ENCODE results near the gene MRPL36. TPM values are rescaled to one million over a fixed set of nuclear protein-coding genes. Genes with fewer than 3 reads are reported as not detected.
A peak's percentile ranks its signal among the peaks of the same experiment; 100 is the strongest.
"Not testable (repeated sequence)": the region's sequence is repeated elsewhere in the genome, so short reads cannot be mapped to it uniquely, and the experiment has no call there.

MRPL36 gene
- total and polyA plus RNA-seq, 2 experiments from 2014 or later = 73.9 to 195 TPM

- peak; percentile 23 to 42 for DNase-seq (ENCODE audit: low read depth in 1 of 2, low spot score in 1 of 2)
- peak overlapping the region; percentile 58 for H3K4me3 ChIP-seq
- H3K36me3 ChIP-seq = peaks cover 25% of the 10 kb centered on the region
- H3K27ac ChIP-seq = peak overlapping the region; percentile 94
- no peaks in the 10 kb centered on the region for H3K9me3 ChIP-seq (ENCODE audit: low read depth)
- no peak for TF ChIP-seq CTCF (IDR thresholded peaks at IDR 0.05; ENCODE audit: low read depth, low read length)
- peaks cover 38% of the 10 kb centered on the region for H3K4me1 ChIP-seq (ENCODE audit: low read depth)
- no peaks in the 10 kb centered on the region for H3K27me3 ChIP-seq
Measured at GRCh38 chr5:1799110-1799601, 481 bp downstream of the MRPL36 start.

- DNase-seq (ENCODE audit: low read depth in 1 of 2, low spot score in 1 of 2); H3K27ac ChIP-seq: not testable (repeated sequence)
- peak overlapping the region; percentile 58 for H3K4me3 ChIP-seq
Measured at GRCh38 chr5:1798589-1798988, 1.0 kb downstream of the MRPL36 start.

GRCh38 chr5:1797855-1798254, 1.8 kb downstream of the MRPL36 start:
- Histone ChIP-seq H3K9me3 (ENCODE audit: low read depth) (no peaks in the 10 kb centered on the region), H3K4me1 (ENCODE audit: low read depth) (peaks cover 30% of the 10 kb centered on the region), H3K36me3 (peaks cover 14% of the 10 kb centered on the region), H3K27me3 (no peaks in the 10 kb centered on the region), H3K27ac (peak overlapping the region; percentile 8), H3K4me3 (no peak overlapping the region)
- TF ChIP-seq CTCF (IDR thresholded peaks at IDR 0.05; ENCODE audit: low read depth, low read length) = no peak
- DNase-seq (ENCODE audit: low read depth in 1 of 2, low spot score in 1 of 2) = no peak

More at GRCh38 chr5:1798589-1798988, 1.0 kb downstream of the MRPL36 start:
- peaks cover 35% of the 10 kb centered on the region for H3K4me1 ChIP-seq (ENCODE audit: low read depth)
- H3K36me3 ChIP-seq = peaks cover 21% of the 10 kb centered on the region
- not testable (repeated sequence) for H3K9me3 ChIP-seq (ENCODE audit: low read depth); H3K27me3 ChIP-seq

- Histone ChIP-seq H3K4me3 (no peak overlapping the region), H3K27ac (peak overlapping the region; percentile 8), H3K27me3 (no peaks in the 10 kb centered on the region), H3K36me3 (peaks cover 9% of the 10 kb centered on the region), H3K9me3 (ENCODE audit: low read depth) (no peaks in the 10 kb centered on the region), H3K4me1 (ENCODE audit: low read depth) (peaks cover 24% of the 10 kb centered on the region)
- DNase-seq (ENCODE audit: low read depth in 1 of 2, low spot score in 1 of 2) = peak in 1 of 2 donors; percentile 35
- TF ChIP-seq CTCF (IDR thresholded peaks at IDR 0.05; ENCODE audit: low read depth, low read length) = no peak
Measured at GRCh38 chr5:1797103-1797800, 2.4 kb downstream of the MRPL36 start.

- H3K36me3 ChIP-seq = peaks cover 9% of the 10 kb centered on the region
- TF ChIP-seq CTCF (IDR thresholded peaks at IDR 0.05; ENCODE audit: low read depth, low read length) = no peak
- no peak overlapping the region for H3K4me3 ChIP-seq
- H3K27me3 ChIP-seq = no peaks in the 10 kb centered on the region
- no peak for DNase-seq (ENCODE audit: low read depth in 1 of 2, low spot score in 1 of 2)
- no peaks in the 10 kb centered on the region for H3K9me3 ChIP-seq (ENCODE audit: low read depth)
- H3K4me1 ChIP-seq (ENCODE audit: low read depth) = peaks cover 21% of the 10 kb centered on the region
- peak overlapping the region; percentile 8 for H3K27ac ChIP-seq
Measured at GRCh38 chr5:1796371-1797102, 3.1 kb downstream of the MRPL36 start.

- no peak for TF ChIP-seq CTCF (IDR thresholded peaks at IDR 0.05; ENCODE audit: low read depth, low read length)
- Histone ChIP-seq H3K36me3 (peaks cover 9% of the 10 kb centered on the region), H3K9me3 (ENCODE audit: low read depth) (no peaks in the 10 kb centered on the region), H3K27me3 (no peaks in the 10 kb centered on the region), H3K4me1 (ENCODE audit: low read depth) (peaks cover 21% of the 10 kb centered on the region), H3K4me3 (no peak overlapping the region), H3K27ac (no peak overlapping the region)
- DNase-seq (ENCODE audit: low read depth in 1 of 2, low spot score in 1 of 2) = no peak
Measured at GRCh38 chr5:1795931-1796330, 3.7 kb downstream of the MRPL36 start.

All from cardiac muscle cell (in vitro differentiated cells and primary cell).